ENCODE results near the gene SPNS2.

The SPNS2 gene

GRCh38 chr17:4503283-4504025 is 4.8 kb downstream of the SPNS2 start:
- DNase-seq (ENCODE audit: low read depth) = no peak

- DNase-seq (ENCODE audit: low read depth) = no peak
Observed at GRCh38 chr17:4504188-4504587, 5.5 kb downstream of the SPNS2 start.

GRCh38 chr17:4505187-4505586 is 6.5 kb downstream of the SPNS2 start:
- no peak for DNase-seq (ENCODE audit: low read depth)

- no peak for DNase-seq (ENCODE audit: low read depth)
Observed at GRCh38 chr17:4506175-4506813, 7.6 kb downstream of the SPNS2 start.

- DNase-seq (ENCODE audit: low read depth) = no peak
Observed at GRCh38 chr17:4506892-4507291, 8.2 kb downstream of the SPNS2 start.

- no peak for DNase-seq (ENCODE audit: low read depth)
Observed at GRCh38 chr17:4507361-4508111, 8.9 kb downstream of the SPNS2 start.

- no peak for DNase-seq (ENCODE audit: low read depth)
Observed at GRCh38 chr17:4508207-4508606, 9.5 kb downstream of the SPNS2 start.

- DNase-seq (ENCODE audit: low read depth) = no peak
Observed at GRCh38 chr17:4509401-4509800, 10.7 kb downstream of the SPNS2 start.

GRCh38 chr17:4509923-4510617 is 11.4 kb downstream of the SPNS2 start:
- DNase-seq (ENCODE audit: low read depth) = no peak

- DNase-seq (ENCODE audit: low read depth) = no peak
Observed at GRCh38 chr17:4510618-4510941, 11.9 kb downstream of the SPNS2 start.

GRCh38 chr17:4511199-4511932 is 12.7 kb downstream of the SPNS2 start:
- DNase-seq (ENCODE audit: low read depth) = no peak

GRCh38 chr17:4512156-4513112 is 13.8 kb downstream of the SPNS2 start:
- DNase-seq (ENCODE audit: low read depth) = no peak

GRCh38 chr17:4513113-4514032 is 14.7 kb downstream of the SPNS2 start:
- DNase-seq (ENCODE audit: low read depth) = no peak

- no peak for DNase-seq (ENCODE audit: low read depth)
Observed at GRCh38 chr17:4514206-4514605, 15.5 kb downstream of the SPNS2 start.

GRCh38 chr17:4514779-4515178 is 16.1 kb downstream of the SPNS2 start:
- no peak for DNase-seq (ENCODE audit: low read depth)

- no peak for DNase-seq (ENCODE audit: low read depth)
Observed at GRCh38 chr17:4515501-4515900, 16.8 kb downstream of the SPNS2 start.

- DNase-seq (ENCODE audit: low read depth) = peak; percentile 73
Observed at GRCh38 chr17:4516735-4517134, 18.1 kb downstream of the SPNS2 start.

GRCh38 chr17:4518901-4519300 is 20.2 kb downstream of the SPNS2 start:
- no peak for DNase-seq (ENCODE audit: low read depth)

GRCh38 chr17:4519361-4519788 is 20.7 kb downstream of the SPNS2 start:
- DNase-seq (ENCODE audit: low read depth) = no peak
